IMR-90 (cell line): ENCODE data around the gene CDH26. TPM values are rescaled to one million over a fixed set of nuclear protein-coding genes. Genes with fewer than 3 reads are reported as not detected.

Experiments used
- ATAC-seq: fragments of 200-7000 bp; cut with Tn5 transposase; 2 replicates; pipeline ENCODE4 v1.9.1; 2020; ENCODE audit warnings: low read depth, mild to moderate bottlenecking, moderate library complexity
- BruUV-seq: library from RNA; stranded (reverse); fragments of 400-500 nt; replicated peaks from 2 replicates; lab custom pipeline; 2021; lab: Mats Ljungman, UMichigan
- CTCF ChIA-PET: fragments of 300-600 bp; formaldehyde crosslinking; extraction: SDS; loops from one replicate; lab custom pipeline; 2021; ENCODE audit warnings: antibody characterized with exemption; lab: Yijun Ruan, JAX
- POLR2A ChIA-PET: fragments of 300-600 bp; sonication (Branson Sonifier 250); formaldehyde crosslinking; loops from one replicate; lab custom pipeline; 2022; ENCODE audit warnings: antibody characterized with exemption; ENCODE audit not compliant: unreplicated experiment; lab: Charles Lee
- DNase-seq: peaks from one replicate; pipeline ENCODE4 v3.0.0; 2013
- H2AFZ ChIP-seq: replicated peaks from 2 replicates; pipeline ENCODE3; 2013; ENCODE audit warnings: low read length, mild to moderate bottlenecking; ENCODE audit not compliant: poor library complexity
- H2AK5ac ChIP-seq: 2 replicates; pipeline ENCODE4 v1.6.1; 2013; ENCODE audit warnings: low read depth, low read length, inconsistent platforms
- H2AK9ac ChIP-seq: replicated peaks from 2 replicates; pipeline ENCODE3; 2013; ENCODE audit warnings: mild to moderate bottlenecking, low read depth, low read length, moderate library complexity; ENCODE audit not compliant: poor library complexity
- H2BK120ac ChIP-seq: 2 replicates; pipeline ENCODE4 v1.6.1; 2013; ENCODE audit warnings: low read depth, low read length, inconsistent platforms
- H2BK15ac ChIP-seq: 3 replicates; pipeline ENCODE4 v1.6.1; 2013; ENCODE audit warnings: low read depth, low read length, inconsistent platforms
- H2BK20ac ChIP-seq: 2 replicates; pipeline ENCODE4 v1.6.1; 2013; ENCODE audit warnings: low read depth, mild to moderate bottlenecking, inconsistent platforms, low read length, moderate library complexity
- H2BK5ac ChIP-seq: 2 replicates; pipeline ENCODE4 v1.6.1; 2013; ENCODE audit warnings: mild to moderate bottlenecking, low read depth, low read length, inconsistent platforms; ENCODE audit not compliant: poor library complexity, severe bottlenecking
- H3K14ac ChIP-seq: replicated peaks from 2 replicates; pipeline ENCODE4 v1.6.1; 2013; ENCODE audit warnings: low read depth, low read length, inconsistent platforms
- H3K18ac ChIP-seq: 2 replicates; pipeline ENCODE4 v1.6.1; 2013; ENCODE audit warnings: low read depth, low read length, control low read depth
- H3K23ac ChIP-seq: 2 replicates; pipeline ENCODE4 v1.6.1; 2013; ENCODE audit warnings: low read depth, low read length, inconsistent platforms
- H3K27ac ChIP-seq: 2 replicates; pipeline ENCODE4 v1.5.1; 2013; ENCODE audit warnings: mild to moderate bottlenecking, control low read depth, low read length; ENCODE audit not compliant: insufficient read depth
- H3K27me3 ChIP-seq: 2 replicates; pipeline ENCODE4 v1.6.1; 2013; ENCODE audit warnings: low read length; ENCODE audit not compliant: control insufficient read depth, insufficient read depth
- H3K36me3 ChIP-seq: 2 replicates; pipeline ENCODE4 v1.6.1; 2013; ENCODE audit warnings: low read length, mixed read lengths; ENCODE audit not compliant: control insufficient read depth, insufficient read depth
- H3K4ac ChIP-seq: 2 replicates; pipeline ENCODE4 v1.6.1; 2013; ENCODE audit warnings: low read depth, low read length, inconsistent platforms
- H3K4me1 ChIP-seq: 2 replicates; pipeline ENCODE4 v1.6.1; 2013; ENCODE audit warnings: low read length, mixed read lengths; ENCODE audit not compliant: control insufficient read depth, insufficient read depth
- H3K4me2 ChIP-seq: 2 replicates; pipeline ENCODE4 v1.6.1; 2013; ENCODE audit warnings: low read depth, mild to moderate bottlenecking, control low read depth, low read length, moderate library complexity
- H3K4me3 ChIP-seq: 2 replicates; pipeline ENCODE4 v1.5.1; 2013; ENCODE audit warnings: low read depth, mild to moderate bottlenecking, control low read depth, low read length, moderate library complexity; ENCODE audit not compliant: insufficient read depth
- H3K56ac ChIP-seq: 2 replicates; pipeline ENCODE4 v1.6.1; 2013; ENCODE audit warnings: low read length, inconsistent platforms; ENCODE audit not compliant: insufficient read depth; ENCODE audit errors: extremely low read depth
- H3K79me1 ChIP-seq, 2 experiments: 2 replicates each; pipeline ENCODE4 v1.6.1; 2013; ENCODE audit warnings: low read length in 2 of 2, inconsistent platforms in 1 of 2, low read depth in 1 of 2
- H3K9ac ChIP-seq: 2 replicates; pipeline ENCODE4 v1.6.1; 2013; ENCODE audit warnings: low read depth, low read length, control low read depth
- H3K9me1 ChIP-seq: 2 replicates; pipeline ENCODE4 v1.6.1; 2013; ENCODE audit warnings: low read length, inconsistent platforms; ENCODE audit not compliant: insufficient read depth
- H3K9me3 ChIP-seq: 2 replicates; pipeline ENCODE4 v1.6.1; 2013; ENCODE audit warnings: low read length; ENCODE audit not compliant: control insufficient read depth, insufficient read depth
- H4K20me1 ChIP-seq: 2 replicates; pipeline ENCODE4 v1.6.1; 2013; ENCODE audit warnings: low read length, inconsistent platforms; ENCODE audit not compliant: insufficient read depth
- H4K5ac ChIP-seq: 2 replicates; pipeline ENCODE4 v1.6.1; 2013; ENCODE audit warnings: mild to moderate bottlenecking, low read depth, low read length, control low read depth
- H4K8ac ChIP-seq, 2 experiments: 2 replicates each; pipeline ENCODE4 v1.6.1; 2013; ENCODE audit warnings: low read depth in 2 of 2, low read length in 2 of 2, control low read depth in 1 of 2, inconsistent platforms in 1 of 2
- H4K91ac ChIP-seq: 2 replicates; pipeline ENCODE4 v1.6.1; 2013; ENCODE audit warnings: low read depth, low read length, inconsistent platforms; ENCODE audit not compliant: insufficient read depth
- BHLHE40 ChIP-seq: fragments of 150-350 bp; IDR thresholded peaks from 2 replicates; pipeline ENCODE4 v1.6.1; 2016; ENCODE audit warnings: mild to moderate bottlenecking, low read depth, low read length
- CEBPB ChIP-seq: IDR thresholded peaks from 2 replicates; pipeline ENCODE4 v1.6.1; 2012; ENCODE audit warnings: low read depth, low read length, improper control_type of control experiment
- CHD1 ChIP-seq: IDR thresholded peaks from 2 replicates; pipeline ENCODE4 v1.6.1; 2012; ENCODE audit warnings: low read depth, low read length, improper control_type of control experiment
- FOS ChIP-seq: fragments of 150-350 bp; IDR thresholded peaks from 2 replicates; pipeline ENCODE4 v1.6.1; 2016; ENCODE audit warnings: low read depth, low read length
- MAFK ChIP-seq: IDR thresholded peaks from 2 replicates; pipeline ENCODE4 v1.6.1; 2012; ENCODE audit warnings: low read depth, low read length, improper control_type of control experiment
- MAZ ChIP-seq: IDR thresholded peaks from 2 replicates; pipeline ENCODE4 v1.6.1; 2012; ENCODE audit warnings: low read depth, mild to moderate bottlenecking, low read length, improper control_type of control experiment, moderate library complexity, borderline replicate concordance
- MXI1 ChIP-seq: IDR thresholded peaks from 2 replicates; pipeline ENCODE4 v1.6.1; 2012; ENCODE audit warnings: low read depth, mild to moderate bottlenecking, low read length, moderate library complexity, borderline replicate concordance
- NFE2L2 ChIP-seq: fragments of 150-350 bp; IDR thresholded peaks from 2 replicates; pipeline ENCODE4 v1.6.1; 2016; ENCODE audit warnings: low read depth, mild to moderate bottlenecking, low read length
- POLR2A ChIP-seq: IDR thresholded peaks from 2 replicates; pipeline ENCODE4 v1.6.1; 2012; ENCODE audit warnings: mild to moderate bottlenecking, low read depth, low read length
- RAD21 ChIP-seq: IDR thresholded peaks from 2 replicates; pipeline ENCODE4 v1.6.1; 2012; ENCODE audit warnings: low read length, improper control_type of control experiment
- RCOR1 ChIP-seq: IDR thresholded peaks from 2 replicates; pipeline ENCODE4 v1.6.1; 2012; ENCODE audit warnings: mild to moderate bottlenecking, low read length, improper control_type of control experiment; ENCODE audit not compliant: insufficient replicate concordance
- RFX5 ChIP-seq: IDR thresholded peaks from 2 replicates; pipeline ENCODE4 v1.8.0; 2012; ENCODE audit warnings: low read depth, mild to moderate bottlenecking, low read length, moderate library complexity
- SMC3 ChIP-seq: fragments of 150-350 bp; IDR thresholded peaks from 2 replicates; pipeline ENCODE4 v1.6.1; 2016; ENCODE audit warnings: low read depth, mild to moderate bottlenecking, antibody characterized with exemption, low read length, moderate library complexity
- WGBS, 2 experiments: methylation state at CpG; one replicate each; pipeline versions ENCODE4 v1.1.5 to v1.1.7; 2013; ENCODE audit warnings: missing lambda C conversion rate in 2 of 2; ENCODE audit not compliant: insufficient read length in 1 of 2; ENCODE audit errors: extremely low coverage in 2 of 2; 5-methylcytosine and 5-hydroxymethylcytosine counted together
- dilution Hi-C: fragments of 300-500 bp; cut with HindIII; formaldehyde crosslinking; loops from one replicate; pipeline ENCODE4 v1.14.3; 2018; ENCODE audit warnings: low sequenced_read_pairs; ENCODE audit not compliant: unreplicated experiment
- in situ Hi-C: fragments of 300-500 bp; cut with MboI; formaldehyde crosslinking; loops from 3 replicates; pipeline ENCODE4 v1.14.3; 2019; ENCODE audit warnings: low sequenced_read_pairs, inconsistent platforms, mixed read lengths
- intact Hi-C: fragments of 100-400 bp; cut with micrococcal nuclease; formaldehyde crosslinking; loops from 2 replicates; pipeline ENCODE4 v1.10.0; 2022
- polyA plus RNA-seq, 3 experiments: library from polyadenylated mRNA; depleted of rRNA; stranded (reverse); fragments of >200 nt; gene quantifications; 2 replicates each; pipeline ENCODE4 v1.2.3, GENCODE V29; 2012; ENCODE audit warnings: low replicate concordance in 1 of 3
- total RNA-seq: library from RNA; depleted of rRNA; stranded (reverse); fragments of >200 nt; gene quantifications from 2 replicates; pipeline ENCODE4 v1.2.3, GENCODE V29; 2012
- TF ChIP-seq, protein P1 (sequence below): conservative IDR thresholded peaks from 2 replicates; pipeline ENCODE4 v1.5.1; 2012; ENCODE audit warnings: mild to moderate bottlenecking, low read depth, low read length, improper control_type of control experiment
- TF ChIP-seq, protein P2 (sequence below): fragments of 150-350 bp; IDR thresholded peaks from 2 replicates; pipeline ENCODE4 v1.6.1; 2016; ENCODE audit warnings: low read depth, mild to moderate bottlenecking, low read length, moderate library complexity, borderline replicate concordance
- TF ChIP-seq, protein P3 (sequence below): fragments of 150-350 bp; IDR thresholded peaks from 2 replicates; pipeline ENCODE4 v1.6.1; 2017; ENCODE audit warnings: mild to moderate bottlenecking, antibody characterized with exemption, low read length, low read depth

The CDH26 gene
- total and polyA plus RNA-seq, 2 of the 4 experiments (the other 2 are of a cell fraction), result not detected

DNA sequence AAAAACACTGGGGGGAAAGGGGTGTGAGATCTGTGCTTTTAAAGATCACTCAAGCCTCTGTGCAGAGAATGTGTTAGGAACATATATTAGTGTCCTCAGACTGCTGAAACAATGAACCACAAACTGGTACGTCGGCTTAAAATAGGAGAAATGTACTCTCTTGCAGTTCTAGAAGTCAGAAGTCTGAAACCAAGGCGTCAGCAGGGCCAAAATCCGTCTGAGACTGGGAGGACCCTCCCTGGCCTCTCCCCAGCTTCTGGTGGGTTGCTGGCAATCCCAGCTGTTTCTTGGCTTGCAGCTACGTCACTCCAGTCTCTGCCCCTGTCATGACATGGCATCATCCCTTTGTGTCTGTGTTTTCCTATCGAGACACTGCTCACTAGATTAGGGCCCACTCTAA lies 3.9 kb downstream of the CDH26 start:
- no peak overlapping the region for H3K56ac ChIP-seq
- no peak overlapping the region for H3K18ac ChIP-seq
- in situ Hi-C loops, result no loop called here
- no peak overlapping the region for H3K4me2 ChIP-seq
- H3K4ac ChIP-seq, result no peak overlapping the region
- ATAC-seq (no peak), DNase-seq (no peak)
- H2AFZ ChIP-seq, result no peak overlapping the region
- H4K91ac ChIP-seq, result no peak overlapping the region
- no peak overlapping the region for H2BK120ac ChIP-seq
- no peak overlapping the region for H2BK15ac ChIP-seq
- no peaks in the 10 kb centered on the region for H3K36me3 ChIP-seq
- POLR2A ChIA-PET, result no interaction called here
- no peak overlapping the region for H3K14ac ChIP-seq
- no TSS peak for BruUV-seq
- H4K20me1 ChIP-seq, result no peaks in the 10 kb centered on the region
- TF ChIP-seq CHD1 (no peak), MAFK (no peak), NFE2L2 (no peak), RFX5 (no peak), BHLHE40 (no peak), POLR2A (no peak), MXI1 (no peak), MAZ (no peak), RCOR1 (no peak), FOS (no peak), CEBPB (no peak), SMC3 (no peak), RAD21 (no peak)
- TF ChIP-seq, protein P1, sequence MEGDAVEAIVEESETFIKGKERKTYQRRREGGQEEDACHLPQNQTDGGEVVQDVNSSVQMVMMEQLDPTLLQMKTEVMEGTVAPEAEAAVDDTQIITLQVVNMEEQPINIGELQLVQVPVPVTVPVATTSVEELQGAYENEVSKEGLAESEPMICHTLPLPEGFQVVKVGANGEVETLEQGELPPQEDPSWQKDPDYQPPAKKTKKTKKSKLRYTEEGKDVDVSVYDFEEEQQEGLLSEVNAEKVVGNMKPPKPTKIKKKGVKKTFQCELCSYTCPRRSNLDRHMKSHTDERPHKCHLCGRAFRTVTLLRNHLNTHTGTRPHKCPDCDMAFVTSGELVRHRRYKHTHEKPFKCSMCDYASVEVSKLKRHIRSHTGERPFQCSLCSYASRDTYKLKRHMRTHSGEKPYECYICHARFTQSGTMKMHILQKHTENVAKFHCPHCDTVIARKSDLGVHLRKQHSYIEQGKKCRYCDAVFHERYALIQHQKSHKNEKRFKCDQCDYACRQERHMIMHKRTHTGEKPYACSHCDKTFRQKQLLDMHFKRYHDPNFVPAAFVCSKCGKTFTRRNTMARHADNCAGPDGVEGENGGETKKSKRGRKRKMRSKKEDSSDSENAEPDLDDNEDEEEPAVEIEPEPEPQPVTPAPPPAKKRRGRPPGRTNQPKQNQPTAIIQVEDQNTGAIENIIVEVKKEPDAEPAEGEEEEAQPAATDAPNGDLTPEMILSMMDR, result no peak
- TF ChIP-seq, protein P2, sequence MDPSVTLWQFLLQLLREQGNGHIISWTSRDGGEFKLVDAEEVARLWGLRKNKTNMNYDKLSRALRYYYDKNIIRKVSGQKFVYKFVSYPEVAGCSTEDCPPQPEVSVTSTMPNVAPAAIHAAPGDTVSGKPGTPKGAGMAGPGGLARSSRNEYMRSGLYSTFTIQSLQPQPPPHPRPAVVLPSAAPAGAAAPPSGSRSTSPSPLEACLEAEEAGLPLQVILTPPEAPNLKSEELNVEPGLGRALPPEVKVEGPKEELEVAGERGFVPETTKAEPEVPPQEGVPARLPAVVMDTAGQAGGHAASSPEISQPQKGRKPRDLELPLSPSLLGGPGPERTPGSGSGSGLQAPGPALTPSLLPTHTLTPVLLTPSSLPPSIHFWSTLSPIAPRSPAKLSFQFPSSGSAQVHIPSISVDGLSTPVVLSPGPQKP, result no peak
- TF ChIP-seq, protein P3, sequence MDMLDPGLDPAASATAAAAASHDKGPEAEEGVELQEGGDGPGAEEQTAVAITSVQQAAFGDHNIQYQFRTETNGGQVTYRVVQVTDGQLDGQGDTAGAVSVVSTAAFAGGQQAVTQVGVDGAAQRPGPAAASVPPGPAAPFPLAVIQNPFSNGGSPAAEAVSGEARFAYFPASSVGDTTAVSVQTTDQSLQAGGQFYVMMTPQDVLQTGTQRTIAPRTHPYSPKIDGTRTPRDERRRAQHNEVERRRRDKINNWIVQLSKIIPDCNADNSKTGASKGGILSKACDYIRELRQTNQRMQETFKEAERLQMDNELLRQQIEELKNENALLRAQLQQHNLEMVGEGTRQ, result no peak
- 68% methylated on average over 4 of the region's 6 CpGs; no CpG with 5 or more reads in 1 of the 2 experiments for WGBS, 2 experiments
- no peak overlapping the region for H2AK9ac ChIP-seq
- H4K5ac ChIP-seq, result no peak overlapping the region
- no peak overlapping the region for H3K4me3 ChIP-seq
- no peaks in the 10 kb centered on the region for H3K9me3 ChIP-seq
- H3K4me1 ChIP-seq, result no peaks in the 10 kb centered on the region
- no peaks in the 10 kb centered on the region for H3K79me1 ChIP-seq
- no peak overlapping the region for H2BK5ac ChIP-seq
- no peak overlapping the region for H2BK20ac ChIP-seq
- CTCF ChIA-PET, result no interaction called here
- no peak overlapping the region for H3K27ac ChIP-seq
- dilution Hi-C loops, result no loop called here
- no peak overlapping the region for H2AK5ac ChIP-seq
- H3K23ac ChIP-seq, result no peak overlapping the region
- peaks cover 11% of the 10 kb centered on the region for H3K27me3 ChIP-seq
- no peak overlapping the region for H3K9ac ChIP-seq
- intact Hi-C loops, result no loop called here
- no peaks in the 10 kb centered on the region for H3K9me1 ChIP-seq
- no peak overlapping the region for H4K8ac ChIP-seq
